ENCODE results near the gene AREL1.

- TF ChIP-seq CTCF (IDR thresholded peaks at IDR 0.05), result no peak
- TF ChIP-seq POLR2A (IDR thresholded peaks at IDR 0.05), result no peak
These were observed 1.2 kb downstream of the AREL1 start for GRCh38 chr14:74711651-74712050.

Data from testis (tissue), 2 donors.